Gastroesophageal sphincter (tissue), 4 donors: ENCODE data around the gene CCDC97. TPM values are rescaled to one million over a fixed set of nuclear protein-coding genes. Genes with fewer than 3 reads are reported as not detected.

Experiments
- ATAC-seq: fragments of 150-250 bp; one replicate; pipeline ENCODE4 v1.9.1; 2016; ENCODE audit warnings: mild to moderate bottlenecking, moderate library complexity
- H3K27ac ChIP-seq, 4 donors: fragments of 200-600 bp; sonication (generic) in 3 of 4; 1 replicate in 3 of 4; 2 replicates in 1 of 4; pipeline ENCODE4 v1.5.1; 2016 to 2019
- H3K27me3 ChIP-seq: fragments of 200-600 bp; sonication (generic); one replicate; pipeline ENCODE4 v1.5.1; 2019
- H3K36me3 ChIP-seq, 2 donors: fragments of 200-600 bp; sonication (generic); one replicate each; pipeline ENCODE4 v1.5.1; 2019; ENCODE audit warnings: control low read depth in 1 of 2
- H3K4me1 ChIP-seq, 3 donors: fragments of 200-600 bp; sonication (generic); 1 replicate in 2 of 3; 2 replicates in 1 of 3; pipeline ENCODE4 v1.5.1; 2016 to 2019; ENCODE audit warnings: control low read depth in 2 of 3
- H3K4me3 ChIP-seq, 2 donors: fragments of 200-600 bp; sonication (generic); one replicate each; pipeline ENCODE4 v1.5.1; 2019; ENCODE audit warnings: mild to moderate bottlenecking in 1 of 2, moderate library complexity in 1 of 2
- H3K9me3 ChIP-seq, 3 donors: fragments of 200-600 bp; sonication (generic); one replicate each; pipeline ENCODE4 v1.5.1; 2017 to 2019; ENCODE audit warnings: control low read depth in 2 of 3
- EP300 ChIP-seq: sonication (generic); formaldehyde crosslinking; IDR thresholded peaks from one replicate; pipeline ENCODE4 v1.6.1; 2017; ENCODE audit warnings: antibody characterized with exemption, mild to moderate bottlenecking
- POLR2A ChIP-seq, 2 donors: fragments of 450-650 bp; IDR thresholded peaks; one replicate each; pipeline ENCODE4 v1.6.1; 2017; ENCODE audit warnings: antibody characterized with exemption in 2 of 2, mild to moderate bottlenecking in 2 of 2, moderate library complexity in 1 of 2
- POLR2AphosphoS5 ChIP-seq: sonication (generic); formaldehyde crosslinking; IDR thresholded peaks from one replicate; pipeline ENCODE4 v1.6.1; 2017; ENCODE audit warnings: antibody characterized with exemption
- WGBS, 2 donors: methylation state at CpG; one replicate each; pipeline ENCODE4 v1.1.5; 2018; ENCODE audit warnings: low coverage in 1 of 2; 5-methylcytosine and 5-hydroxymethylcytosine counted together
- total RNA-seq, 4 donors: library from RNA; depleted of rRNA; stranded (reverse); fragments of >200 nt; gene quantifications; one replicate each; pipeline ENCODE4 v1.1.0, GENCODE V29; 2016
- TF ChIP-seq, protein P1 (sequence below), 4 experiments: fragments of 200-600 bp in 2 of 4; fragments of 450-650 bp in 2 of 4; sonication (generic) in 1 of 4; IDR thresholded peaks; one replicate each; pipeline ENCODE4 v1.5.1; 2017 to 2019; ENCODE audit warnings: antibody characterized with exemption in 4 of 4, mild to moderate bottlenecking in 2 of 4, moderate library complexity in 2 of 4

Gene CCDC97
- total RNA-seq, 4 donors from 2014 or later: 11.6 to 18.9 (median 15.9) TPM

DNA sequence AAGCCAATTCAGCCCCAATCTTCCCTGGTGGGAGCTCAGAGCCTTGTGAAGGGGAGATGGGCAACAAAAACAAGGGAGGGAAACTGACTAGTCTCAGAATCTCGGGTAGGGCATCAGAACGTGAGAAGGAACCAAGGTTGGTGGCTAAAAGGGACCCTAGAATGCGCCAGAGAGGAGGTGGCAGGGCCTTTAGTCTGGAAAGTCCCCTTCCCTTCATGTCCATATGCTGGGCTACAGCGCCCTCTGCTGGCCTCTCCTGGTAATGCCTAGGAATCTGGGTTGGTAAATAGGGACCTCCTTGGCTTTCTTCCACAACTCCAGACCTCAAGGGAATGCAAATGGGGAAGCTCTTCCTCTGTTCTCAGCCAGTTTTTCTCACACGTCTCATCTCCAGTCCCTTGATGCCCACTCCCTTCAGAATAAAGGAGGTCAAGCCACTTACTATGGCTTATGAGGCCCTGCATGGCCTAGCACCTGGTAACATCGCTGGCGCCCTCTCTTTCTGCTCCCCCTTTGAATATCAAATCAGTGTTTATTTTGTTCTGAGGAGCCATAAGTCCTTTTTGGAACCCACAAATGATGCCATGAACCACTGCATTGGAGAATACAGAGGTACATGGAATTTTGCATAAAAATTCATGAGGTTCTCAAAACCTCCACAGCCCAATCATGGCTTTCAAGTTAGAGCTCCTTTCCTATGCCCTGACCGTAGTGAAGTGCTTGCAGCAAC lies 1.4 kb upstream of the CCDC97 start:
- peak overlapping the region; percentile 76 to 82 for H3K4me3 ChIP-seq
- H3K4me1 ChIP-seq: peaks cover 2 to 63% (median 25%) of the 10 kb centered on the region in 3 donors
- WGBS, 2 donors: 18 to 29% methylated on average over 4 to 6 of the region's 8 CpGs
- no peak for TF ChIP-seq EP300
- no peak for TF ChIP-seq POLR2A (IDR thresholded peaks at IDR 0.05)
- TF ChIP-seq POLR2AphosphoS5: peak; percentile 56
- TF ChIP-seq, protein P1, sequence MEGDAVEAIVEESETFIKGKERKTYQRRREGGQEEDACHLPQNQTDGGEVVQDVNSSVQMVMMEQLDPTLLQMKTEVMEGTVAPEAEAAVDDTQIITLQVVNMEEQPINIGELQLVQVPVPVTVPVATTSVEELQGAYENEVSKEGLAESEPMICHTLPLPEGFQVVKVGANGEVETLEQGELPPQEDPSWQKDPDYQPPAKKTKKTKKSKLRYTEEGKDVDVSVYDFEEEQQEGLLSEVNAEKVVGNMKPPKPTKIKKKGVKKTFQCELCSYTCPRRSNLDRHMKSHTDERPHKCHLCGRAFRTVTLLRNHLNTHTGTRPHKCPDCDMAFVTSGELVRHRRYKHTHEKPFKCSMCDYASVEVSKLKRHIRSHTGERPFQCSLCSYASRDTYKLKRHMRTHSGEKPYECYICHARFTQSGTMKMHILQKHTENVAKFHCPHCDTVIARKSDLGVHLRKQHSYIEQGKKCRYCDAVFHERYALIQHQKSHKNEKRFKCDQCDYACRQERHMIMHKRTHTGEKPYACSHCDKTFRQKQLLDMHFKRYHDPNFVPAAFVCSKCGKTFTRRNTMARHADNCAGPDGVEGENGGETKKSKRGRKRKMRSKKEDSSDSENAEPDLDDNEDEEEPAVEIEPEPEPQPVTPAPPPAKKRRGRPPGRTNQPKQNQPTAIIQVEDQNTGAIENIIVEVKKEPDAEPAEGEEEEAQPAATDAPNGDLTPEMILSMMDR (IDR thresholded peaks at IDR 0.05): peak; percentile 95 to 99 (median 97)
- peaks cover 0 to 64% of the 10 kb centered on the region in 2 donors for H3K36me3 ChIP-seq
- H3K27me3 ChIP-seq: no peaks in the 10 kb centered on the region
- H3K9me3 ChIP-seq: no peaks in the 10 kb centered on the region
- peak; percentile 58 for ATAC-seq
- H3K27ac ChIP-seq: peak overlapping the region; percentile 80 to 97 (median 92)

DNA sequence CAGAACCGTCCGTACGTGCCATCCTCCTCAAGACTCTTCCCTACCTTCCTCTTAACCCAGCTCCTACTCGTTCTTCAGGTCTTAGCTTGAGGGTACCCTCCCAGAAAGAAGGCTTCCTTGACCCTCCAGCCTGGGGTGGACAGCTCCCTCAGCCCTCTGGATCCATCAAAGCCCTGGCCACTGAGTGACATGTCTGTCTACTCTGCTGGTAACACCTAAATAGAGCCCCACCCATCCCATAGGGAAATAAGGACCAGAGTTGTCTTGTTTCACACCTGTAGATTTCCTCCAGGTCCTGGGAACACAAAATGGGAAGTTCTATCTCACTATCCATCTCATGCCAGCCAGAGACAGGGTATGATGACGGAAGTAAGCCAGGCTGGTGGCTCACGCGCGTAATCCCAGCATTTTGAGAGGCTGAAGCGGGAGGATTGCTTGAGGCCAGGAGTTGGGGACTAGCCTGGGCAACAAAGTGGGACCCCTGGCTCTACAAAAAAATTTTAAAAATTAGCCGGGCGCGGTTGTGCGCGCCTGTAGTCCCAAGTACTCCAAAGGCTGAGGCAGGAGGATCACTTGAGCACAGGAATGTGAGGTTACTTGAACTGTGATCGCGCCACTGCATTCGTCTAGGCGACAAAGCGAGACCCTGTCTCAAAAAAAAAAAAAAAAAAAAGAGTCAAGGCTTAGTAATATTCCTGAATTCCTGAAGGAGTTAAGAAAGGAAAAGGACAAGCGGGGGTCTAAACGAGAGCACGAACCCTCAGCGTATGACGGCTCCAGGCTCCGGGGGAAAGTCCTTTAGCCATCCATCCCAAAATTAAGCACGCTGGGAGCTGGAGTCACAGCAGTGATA lies 566 bp upstream of the CCDC97 start:
- H3K4me1 ChIP-seq: peaks cover 2 to 64% (median 25%) of the 10 kb centered on the region in 3 donors
- no peaks in the 10 kb centered on the region for H3K9me3 ChIP-seq
- TF ChIP-seq, protein P1 (IDR thresholded peaks at IDR 0.05): no peak
- no peak for TF ChIP-seq EP300
- no peak for TF ChIP-seq POLR2A (IDR thresholded peaks at IDR 0.05)
- TF ChIP-seq POLR2AphosphoS5: no peak
- peak; percentile 29 for ATAC-seq
- peak overlapping the region; percentile 80 to 97 (median 92) for H3K27ac ChIP-seq
- peak overlapping the region; percentile 76 to 82 for H3K4me3 ChIP-seq
- H3K27me3 ChIP-seq: no peaks in the 10 kb centered on the region
- peaks cover 0 to 64% of the 10 kb centered on the region in 2 donors for H3K36me3 ChIP-seq
- 4 to 21% methylated on average over 7 to 22 of the region's 26 CpGs for WGBS, 2 donors

GRCh38 chr19:41311072-41311471 lies 1.1 kb downstream of the CCDC97 start:
- 44 to 49% methylated on average over 5 of the region's 5 CpGs for WGBS, 2 donors
- no peak for ATAC-seq
- Histone ChIP-seq H3K4me3 (peak overlapping the region; percentile 76 to 82), H3K36me3 (peaks cover 0 to 64% of the 10 kb centered on the region in 2 donors), H3K27ac (peak overlapping the region; percentile 80 to 97 (median 92)), H3K27me3 (no peaks in the 10 kb centered on the region), H3K9me3 (no peaks in the 10 kb centered on the region), H3K4me1 (peaks cover 2 to 63% (median 25%) of the 10 kb centered on the region in 3 donors)
- TF ChIP-seq EP300: no peak

DNA sequence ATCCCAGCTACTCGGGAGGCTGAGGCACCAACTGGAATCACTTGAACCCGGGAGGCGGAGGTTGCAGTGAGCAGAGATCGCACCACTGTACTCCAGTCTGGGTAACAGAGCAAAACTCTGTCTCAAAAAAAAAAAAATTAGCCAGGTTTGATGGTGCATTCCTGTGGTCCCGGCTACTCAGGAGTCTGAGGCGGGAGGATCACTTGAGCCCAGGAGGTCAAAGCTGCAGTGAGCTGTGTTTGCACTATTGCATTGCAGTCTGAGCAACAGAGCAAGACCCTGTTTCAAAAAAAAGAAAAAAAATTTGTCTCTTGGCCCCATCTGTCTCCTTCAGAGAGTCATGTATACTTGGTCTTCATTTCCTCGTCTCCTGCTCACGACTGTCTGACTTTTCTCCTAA lies 1.6 kb downstream of the CCDC97 start:
- Histone ChIP-seq H3K4me1 (peaks cover 2 to 58% (median 25%) of the 10 kb centered on the region in 3 donors), H3K9me3 (no peaks in the 10 kb centered on the region), H3K27me3 (no peaks in the 10 kb centered on the region), H3K36me3 (peaks cover 0 to 64% of the 10 kb centered on the region in 2 donors), H3K4me3 (no peak overlapping the region), H3K27ac (peak overlapping the region in 1 of 4 donors; percentile 95)
- ATAC-seq: no peak
- TF ChIP-seq POLR2AphosphoS5: no peak
- TF ChIP-seq POLR2A (IDR thresholded peaks at IDR 0.05): no peak
- TF ChIP-seq EP300: no peak
- TF ChIP-seq, protein P1 (IDR thresholded peaks at IDR 0.05): no peak
- WGBS, 2 donors: 64 to 84% methylated on average over 4 to 7 of the region's 8 CpGs

GRCh38 chr19:41316306-41316920 lies 6.4 kb downstream of the CCDC97 start:
- H3K27me3 ChIP-seq: no peaks in the 10 kb centered on the region
- no peak for ATAC-seq
- peaks cover 0 to 98% of the 10 kb centered on the region in 2 donors for H3K36me3 ChIP-seq
- TF ChIP-seq, protein P1 (IDR thresholded peaks at IDR 0.05): no peak
- no peak for TF ChIP-seq POLR2A (IDR thresholded peaks at IDR 0.05)
- 90 to 94% methylated on average over 2 to 7 of the region's 24 CpGs for whole genome bisulfite sequencing, 2 donors
- no peaks in the 10 kb centered on the region for H3K9me3 ChIP-seq
- peaks cover 0 to 27% (median 4%) of the 10 kb centered on the region in 3 donors for H3K4me1 ChIP-seq
- H3K27ac ChIP-seq: no peak overlapping the region
- H3K4me3 ChIP-seq: no peak overlapping the region
